22Rv1 (cell line): ENCODE data around the gene TMEM123.

Source experiments
- CTCF ChIP-seq: fragments of 450-650 bp; IDR thresholded peaks from 2 replicates; pipeline ENCODE4 v1.5.1; 2017; ENCODE audit warnings: mild to moderate bottlenecking
- ZFX ChIP-seq: fragments of 450-650 bp; IDR thresholded peaks from 2 replicates; pipeline ENCODE4 v1.6.1; 2017; ENCODE audit warnings: antibody characterized with exemption, borderline replicate concordance

GRCh38 chr11:102368472-102368871 is 84.1 kb downstream of the TMEM123 start:
- TF ChIP-seq CTCF (no peak), ZFX (no peak)
